LNCaP clone FGC (cell line): Measurements from ENCODE around the gene TAGAP.
A peak's percentile ranks its signal among the peaks of the same experiment; 100 is the strongest.
"Not testable (repeated sequence)": the region's sequence is repeated elsewhere in the genome, so short reads cannot be mapped to it uniquely, and the experiment has no call there.

Experiments
- DNase-seq: peaks from one replicate; pipeline ENCODE4 v3.0.0-alpha.2; 2011; ENCODE audit warnings: low read depth
- H3K4me3 ChIP-seq: 2 replicates; pipeline ENCODE4 v1.5.1; 2011; ENCODE audit warnings: mild to moderate bottlenecking, low read depth, low read length, control low read depth
- TF ChIP-seq, protein P1 (sequence below): IDR thresholded peaks from 2 replicates; pipeline ENCODE4 v1.5.1; 2012; ENCODE audit warnings: mild to moderate bottlenecking; ENCODE audit not compliant: control insufficient read depth, insufficient read depth; ENCODE audit errors: extremely low read depth

TAGAP gene

DNA sequence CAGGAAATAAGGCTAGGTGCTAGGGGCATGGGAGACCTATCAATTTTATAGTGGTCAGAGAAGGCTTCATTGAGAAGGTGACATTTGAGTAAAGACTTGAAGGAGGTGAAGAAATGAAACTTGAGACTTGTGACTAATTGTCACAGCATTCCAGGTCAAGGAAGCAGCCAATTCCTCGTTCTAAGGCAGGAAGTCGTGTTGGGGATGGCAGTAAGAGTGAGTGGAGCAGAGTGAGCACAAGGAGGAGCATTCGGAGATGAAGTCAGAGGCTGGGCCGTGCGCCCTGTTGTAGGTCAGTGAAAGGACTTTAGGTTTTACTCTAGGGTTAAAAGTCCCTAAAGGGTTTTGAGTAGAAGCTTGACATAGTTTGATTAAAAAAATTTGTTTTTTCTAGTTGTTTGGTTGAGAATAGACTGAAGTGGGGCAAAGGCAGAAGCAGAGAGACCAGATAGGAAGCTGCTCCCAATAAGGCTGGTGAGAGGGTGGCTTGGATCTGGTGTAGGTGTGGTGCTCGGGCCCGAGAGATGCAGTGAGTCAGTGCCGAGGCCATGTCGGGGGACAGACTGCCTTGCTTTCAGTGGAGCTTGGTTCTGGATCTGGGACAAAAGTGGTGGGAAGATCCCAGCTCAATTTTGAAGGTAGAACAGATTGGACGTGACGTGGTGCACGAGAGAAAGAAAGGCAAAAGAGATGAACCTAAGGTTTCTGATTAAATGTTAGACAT, 42.2 kb downstream of the TAGAP start:
- no peak overlapping the region for H3K4me3 ChIP-seq
- no peak for DNase-seq
- TF ChIP-seq, protein P1, sequence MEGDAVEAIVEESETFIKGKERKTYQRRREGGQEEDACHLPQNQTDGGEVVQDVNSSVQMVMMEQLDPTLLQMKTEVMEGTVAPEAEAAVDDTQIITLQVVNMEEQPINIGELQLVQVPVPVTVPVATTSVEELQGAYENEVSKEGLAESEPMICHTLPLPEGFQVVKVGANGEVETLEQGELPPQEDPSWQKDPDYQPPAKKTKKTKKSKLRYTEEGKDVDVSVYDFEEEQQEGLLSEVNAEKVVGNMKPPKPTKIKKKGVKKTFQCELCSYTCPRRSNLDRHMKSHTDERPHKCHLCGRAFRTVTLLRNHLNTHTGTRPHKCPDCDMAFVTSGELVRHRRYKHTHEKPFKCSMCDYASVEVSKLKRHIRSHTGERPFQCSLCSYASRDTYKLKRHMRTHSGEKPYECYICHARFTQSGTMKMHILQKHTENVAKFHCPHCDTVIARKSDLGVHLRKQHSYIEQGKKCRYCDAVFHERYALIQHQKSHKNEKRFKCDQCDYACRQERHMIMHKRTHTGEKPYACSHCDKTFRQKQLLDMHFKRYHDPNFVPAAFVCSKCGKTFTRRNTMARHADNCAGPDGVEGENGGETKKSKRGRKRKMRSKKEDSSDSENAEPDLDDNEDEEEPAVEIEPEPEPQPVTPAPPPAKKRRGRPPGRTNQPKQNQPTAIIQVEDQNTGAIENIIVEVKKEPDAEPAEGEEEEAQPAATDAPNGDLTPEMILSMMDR, result no peak

DNA sequence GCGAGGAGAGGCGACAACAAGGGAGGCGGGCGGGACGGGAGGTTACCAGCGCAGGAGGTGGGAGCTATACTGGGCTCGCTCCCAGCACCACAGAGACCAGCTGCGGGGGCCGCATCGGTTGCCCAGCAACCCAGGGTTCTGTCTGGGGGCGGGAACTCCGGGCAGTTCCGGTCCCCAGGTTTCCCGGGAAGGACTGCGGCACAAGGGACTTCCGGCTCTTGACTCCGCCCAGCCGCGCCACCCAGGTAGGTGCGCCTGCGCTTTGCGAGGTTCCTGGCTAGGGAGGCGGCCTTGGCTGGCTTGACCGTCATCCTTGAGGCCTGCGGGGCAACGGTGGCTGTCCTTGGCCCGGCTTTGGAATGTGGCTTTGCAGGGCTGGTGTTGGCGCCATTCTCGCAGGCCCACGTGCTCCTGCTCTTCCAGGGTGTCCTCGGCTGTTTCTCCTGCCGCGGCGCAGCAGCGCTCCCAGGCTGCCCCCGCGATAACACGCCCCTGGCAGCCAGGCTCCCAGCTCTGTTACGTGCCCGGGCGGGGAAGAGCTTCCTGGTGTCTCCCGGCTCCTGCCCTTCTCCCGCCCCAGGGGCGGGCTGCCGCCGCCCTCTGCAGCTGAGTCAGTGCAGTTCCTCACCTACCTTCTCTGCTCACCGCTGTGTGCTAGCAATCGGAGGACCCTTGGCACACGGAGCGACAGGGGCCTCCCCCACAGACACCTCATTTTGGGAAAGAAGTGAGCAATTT, 45.0 kb downstream of the TAGAP start, which contains the start of gene RSPH3:
TSS of gene RSPH3 (minus strand) at position 537 of the 738 bp plus-strand sequence. CDS start 652 bp downstream, outside the sequence.
- TF ChIP-seq, protein P1, result peak; percentile 14; the same call in 1 of the 2 replicates
- DNase-seq, result peak; percentile 67
- H3K4me3 ChIP-seq, result peak within 1 kb of the TSS; percentile 66

DNA sequence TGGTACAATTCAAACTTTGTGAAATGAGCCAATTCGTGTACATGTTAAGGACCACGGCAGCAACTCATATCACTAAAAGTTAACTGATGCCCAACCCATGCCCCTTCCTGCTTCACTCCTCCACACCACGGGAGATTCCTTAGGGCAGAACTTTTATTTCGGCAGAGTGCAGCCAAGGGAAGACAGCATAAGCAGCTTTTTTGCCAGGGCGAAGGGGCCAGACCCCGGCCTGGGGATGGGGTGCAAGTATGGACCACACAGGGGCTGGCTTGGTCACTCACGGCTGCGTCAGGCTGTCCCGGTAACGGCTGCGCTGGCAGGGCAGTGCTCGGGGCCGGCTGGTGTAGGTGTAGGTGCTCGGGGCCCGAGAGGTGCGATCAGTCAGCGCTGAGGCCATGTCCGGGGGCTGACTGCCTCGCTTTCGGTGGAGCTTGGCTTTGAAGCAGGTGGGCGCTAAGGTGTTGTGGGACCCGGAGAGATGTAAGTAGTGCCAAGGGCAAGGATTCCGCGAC, 45.6 kb downstream of the TAGAP start:
- TF ChIP-seq, protein P1, result no peak
- no peak for DNase-seq
- peak overlapping the region; percentile 66 for H3K4me3 ChIP-seq

DNA sequence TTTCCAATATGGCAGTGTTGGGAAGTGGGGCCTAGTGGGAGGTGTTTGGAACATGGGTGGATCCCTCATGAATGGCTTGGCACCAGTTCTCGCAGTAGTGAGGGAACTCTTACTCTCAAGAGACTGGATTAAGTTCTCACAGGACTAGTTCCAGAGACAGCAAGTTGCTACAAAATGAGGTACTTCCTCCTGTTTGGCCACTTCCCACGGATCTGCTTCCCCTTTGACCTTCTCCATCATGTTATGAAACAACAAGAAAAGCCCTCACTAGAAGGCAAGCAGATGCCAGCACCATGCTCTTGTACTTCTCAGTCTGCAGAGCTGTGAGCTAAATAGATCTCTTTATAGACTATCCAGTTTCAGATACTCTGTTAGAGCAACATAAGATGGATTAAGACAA, 47.9 kb downstream of the TAGAP start:
- TF ChIP-seq, protein P1, result no peak
- no peak overlapping the region for H3K4me3 ChIP-seq
- no peak for DNase-seq

DNA sequence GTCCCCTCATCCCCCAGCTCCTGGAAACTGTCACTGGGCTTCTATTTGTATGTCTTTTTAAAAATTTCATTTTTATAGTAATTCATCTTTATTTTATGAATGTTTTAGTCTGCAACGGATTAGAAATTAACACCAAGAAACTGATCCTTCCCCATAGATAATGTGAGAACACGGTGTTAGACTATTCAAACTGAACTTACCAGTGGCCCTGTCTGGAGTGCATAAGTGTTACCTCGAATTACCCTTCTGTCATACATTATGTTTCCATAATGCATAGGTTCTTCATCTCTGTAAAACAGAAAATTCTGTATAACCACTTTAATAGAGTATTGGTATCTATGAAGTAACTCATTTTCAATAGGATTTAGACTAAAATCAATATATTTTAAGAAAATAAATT, 51.2 kb downstream of the TAGAP start:
- TF ChIP-seq, protein P1, result no peak
- DNase-seq, result no peak
- no peak overlapping the region for H3K4me3 ChIP-seq

DNA sequence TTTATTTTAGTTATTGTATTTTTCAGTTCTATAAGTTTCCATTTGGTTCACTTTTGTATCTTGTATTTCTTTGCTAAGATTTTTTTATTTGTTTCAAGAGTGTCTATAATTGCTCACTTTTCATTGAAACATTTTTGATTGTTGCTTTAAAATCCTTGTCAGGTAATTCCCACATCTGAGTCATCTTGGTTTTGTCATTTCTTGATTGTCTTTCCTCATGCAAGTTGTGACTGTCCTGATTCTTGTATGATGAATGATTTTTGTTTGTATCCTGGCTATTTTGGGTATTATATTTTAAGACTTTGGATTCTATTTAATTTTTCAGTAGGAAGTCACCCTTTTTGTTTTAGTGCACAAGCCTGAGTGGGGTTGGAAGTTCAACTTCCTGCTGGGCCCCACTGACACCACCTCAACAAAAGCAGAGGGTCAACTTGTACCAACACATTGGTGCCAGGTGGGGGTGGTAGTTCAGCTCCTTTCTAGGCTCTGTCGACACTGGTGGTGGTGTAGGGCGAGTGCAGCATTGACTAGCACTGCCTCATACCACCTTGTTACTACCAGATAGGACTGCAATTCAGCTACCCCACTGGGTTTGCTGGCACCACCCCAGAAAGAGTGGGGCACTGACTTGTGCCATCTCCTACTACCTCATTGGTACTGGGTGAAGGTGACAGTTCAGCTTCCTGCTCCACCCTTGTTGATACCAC, 53.6 kb downstream of the TAGAP start:
- no peak for DNase-seq
- no peak overlapping the region for H3K4me3 ChIP-seq
- TF ChIP-seq, protein P1, result no peak

DNA sequence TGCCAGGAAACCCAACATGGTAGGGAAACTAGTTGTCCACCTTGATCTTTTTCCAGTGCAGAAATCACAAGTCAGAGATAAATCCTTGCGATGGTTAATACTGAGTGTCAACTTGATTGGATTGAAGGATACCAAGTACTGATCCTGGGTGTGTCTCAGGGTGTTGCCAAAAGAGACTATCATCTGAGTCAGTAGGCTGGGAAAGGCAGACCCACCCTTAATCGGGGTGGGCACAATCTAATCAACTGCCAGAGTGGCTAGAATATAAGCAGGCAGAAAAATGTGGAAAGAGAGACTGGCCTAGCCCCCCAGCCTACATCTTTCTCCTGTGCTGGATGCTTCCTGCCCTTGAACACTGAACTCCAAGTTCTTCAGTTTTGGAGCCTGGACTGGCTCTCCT, 55.1 kb downstream of the TAGAP start:
- not testable (repeated sequence) for DNase-seq, H3K4me3 ChIP-seq
